Breast epithelium (tissue), 3 donors: ENCODE data around the gene ECT2.

Source experiments
- POLR2A ChIP-seq: fragments of 450-650 bp; IDR thresholded peaks from one replicate; pipeline ENCODE4 v1.6.1; 2016; ENCODE audit warnings: antibody characterized with exemption, mild to moderate bottlenecking, moderate library complexity
- TF ChIP-seq, protein P1 (sequence below), 3 donors: fragments of 450-650 bp; IDR thresholded peaks; one replicate each; pipeline ENCODE4 v1.5.1; 2016 to 2017; ENCODE audit warnings: antibody characterized with exemption in 3 of 3, mild to moderate bottlenecking in 3 of 3, moderate library complexity in 3 of 3

- TF ChIP-seq, protein P1, sequence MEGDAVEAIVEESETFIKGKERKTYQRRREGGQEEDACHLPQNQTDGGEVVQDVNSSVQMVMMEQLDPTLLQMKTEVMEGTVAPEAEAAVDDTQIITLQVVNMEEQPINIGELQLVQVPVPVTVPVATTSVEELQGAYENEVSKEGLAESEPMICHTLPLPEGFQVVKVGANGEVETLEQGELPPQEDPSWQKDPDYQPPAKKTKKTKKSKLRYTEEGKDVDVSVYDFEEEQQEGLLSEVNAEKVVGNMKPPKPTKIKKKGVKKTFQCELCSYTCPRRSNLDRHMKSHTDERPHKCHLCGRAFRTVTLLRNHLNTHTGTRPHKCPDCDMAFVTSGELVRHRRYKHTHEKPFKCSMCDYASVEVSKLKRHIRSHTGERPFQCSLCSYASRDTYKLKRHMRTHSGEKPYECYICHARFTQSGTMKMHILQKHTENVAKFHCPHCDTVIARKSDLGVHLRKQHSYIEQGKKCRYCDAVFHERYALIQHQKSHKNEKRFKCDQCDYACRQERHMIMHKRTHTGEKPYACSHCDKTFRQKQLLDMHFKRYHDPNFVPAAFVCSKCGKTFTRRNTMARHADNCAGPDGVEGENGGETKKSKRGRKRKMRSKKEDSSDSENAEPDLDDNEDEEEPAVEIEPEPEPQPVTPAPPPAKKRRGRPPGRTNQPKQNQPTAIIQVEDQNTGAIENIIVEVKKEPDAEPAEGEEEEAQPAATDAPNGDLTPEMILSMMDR (IDR thresholded peaks at IDR 0.05), result no peak
- TF ChIP-seq POLR2A, result no peak
Measured at GRCh38 chr3:172856795-172857742, 106.5 kb downstream of the ECT2 start.
